Retinal pigment epithelial cell (primary cell): ENCODE results near the gene MAPK4.

Experiments
- DNase-seq: peaks from one replicate; pipeline ENCODE4 v3.0.0-alpha.2; 2010; ENCODE audit warnings: low read depth
- H3K4me3 ChIP-seq: 2 replicates; pipeline ENCODE4 v1.5.1; 2011; ENCODE audit warnings: mild to moderate bottlenecking, low read length, control low read depth, moderate library complexity
- CTCF ChIP-seq: conservative IDR thresholded peaks from 2 replicates; pipeline ENCODE4 v1.5.1; 2011; ENCODE audit warnings: low read depth, low read length, control low read depth, inconsistent platforms

MAPK4 gene

GRCh38 chr18:50749421-50749820 lies 189.5 kb downstream of the MAPK4 start:
- H3K4me3 ChIP-seq, result no peak overlapping the region
- TF ChIP-seq CTCF, result no peak
- no peak for DNase-seq

- TF ChIP-seq CTCF, result no peak
- no peak for DNase-seq
- no peak overlapping the region for H3K4me3 ChIP-seq
Observed at GRCh38 chr18:50749945-50750344, 190.1 kb downstream of the MAPK4 start.

GRCh38 chr18:50750546-50750945 lies 190.7 kb downstream of the MAPK4 start:
- DNase-seq, result no peak
- no peak for TF ChIP-seq CTCF
- H3K4me3 ChIP-seq, result no peak overlapping the region

- DNase-seq, result no peak
- TF ChIP-seq CTCF, result no peak
- no peak overlapping the region for H3K4me3 ChIP-seq
Observed at GRCh38 chr18:50751490-50751889, 191.6 kb downstream of the MAPK4 start.

- no peak for DNase-seq
- TF ChIP-seq CTCF, result no peak
- H3K4me3 ChIP-seq, result no peak overlapping the region
Observed at GRCh38 chr18:50751947-50752346, 192.1 kb downstream of the MAPK4 start.

GRCh38 chr18:50753311-50753710 lies 193.4 kb downstream of the MAPK4 start:
- no peak for TF ChIP-seq CTCF
- no peak overlapping the region for H3K4me3 ChIP-seq
- no peak for DNase-seq

GRCh38 chr18:50754297-50754696 lies 194.4 kb downstream of the MAPK4 start:
- no peak overlapping the region for H3K4me3 ChIP-seq
- DNase-seq, result no peak
- no peak for TF ChIP-seq CTCF
